HL-60/S4 treated with phorbol 12-myristate 13-acetate at 8.2 ng/mL for 4 days and 3 days (cell line): ENCODE data around the gene APLP1.
"Not testable (repeated sequence)": the region's sequence is repeated elsewhere in the genome, so short reads cannot be mapped to it uniquely, and the experiment has no call there.

ENCODE experiments used
- in situ Hi-C: fragments of 300-500 bp; cut with MboI; formaldehyde crosslinking; loops from 2 replicates; pipeline ENCODE4 v1.15.0; 2022; ENCODE audit warnings: low sequenced_read_pairs

Gene APLP1

GRCh38 chr19:35902870-35903475 is 34.6 kb downstream of the APLP1 start:
- in situ Hi-C loops = no loop called here

DNA sequence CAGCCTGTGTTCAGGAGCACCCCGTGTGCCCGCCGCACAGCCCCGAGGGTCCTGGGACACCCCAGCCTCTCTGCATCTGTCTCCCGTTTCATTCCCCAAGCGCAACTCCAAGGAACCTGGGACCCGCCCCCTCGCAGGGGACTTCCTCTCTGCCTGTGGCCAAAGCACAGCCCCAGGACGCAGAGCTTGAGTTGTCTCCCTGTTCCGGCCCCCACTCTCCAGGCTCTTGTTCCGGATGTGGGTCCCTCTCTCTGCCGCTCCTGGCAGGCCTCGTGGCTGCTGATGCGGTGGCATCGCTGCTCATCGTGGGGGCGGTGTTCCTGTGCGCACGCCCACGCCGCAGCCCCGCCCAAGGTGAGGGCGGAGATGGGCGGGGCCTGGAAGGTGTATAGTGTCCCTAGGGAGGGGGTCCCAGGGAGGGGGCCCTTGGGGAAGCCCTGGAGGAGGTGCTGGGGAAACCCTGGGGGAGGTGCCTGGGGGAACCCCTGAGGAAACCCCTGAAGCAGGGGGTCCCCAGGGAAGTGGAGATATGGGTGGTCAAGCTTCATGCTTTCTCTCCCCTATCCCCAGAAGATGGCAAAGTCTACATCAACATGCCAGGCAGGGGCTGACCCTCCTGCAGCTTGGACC is 35.3 kb downstream of the APLP1 start:
- in situ Hi-C loops = no loop called here

GRCh38 chr19:35904311-35905068 is 36.1 kb downstream of the APLP1 start:
- in situ Hi-C loops = no loop called here

- in situ Hi-C loops = no loop called here
Observed at GRCh38 chr19:35905178-35905727, 36.9 kb downstream of the APLP1 start.

GRCh38 chr19:35907377-35907745 is 39.0 kb downstream of the APLP1 start:
- in situ Hi-C loops = no loop called here

- in situ Hi-C loops = no loop called here
Observed at GRCh38 chr19:35908010-35908441, 39.7 kb downstream of the APLP1 start, which contains the start of gene TYROBP. TYROBP (minus strand) TSS chr19:35908295; CDS start chr19:35908228, 67 bp downstream.

- in situ Hi-C loops = no loop called here
Observed at GRCh38 chr19:35908973-35909683, 40.8 kb downstream of the APLP1 start.

DNA sequence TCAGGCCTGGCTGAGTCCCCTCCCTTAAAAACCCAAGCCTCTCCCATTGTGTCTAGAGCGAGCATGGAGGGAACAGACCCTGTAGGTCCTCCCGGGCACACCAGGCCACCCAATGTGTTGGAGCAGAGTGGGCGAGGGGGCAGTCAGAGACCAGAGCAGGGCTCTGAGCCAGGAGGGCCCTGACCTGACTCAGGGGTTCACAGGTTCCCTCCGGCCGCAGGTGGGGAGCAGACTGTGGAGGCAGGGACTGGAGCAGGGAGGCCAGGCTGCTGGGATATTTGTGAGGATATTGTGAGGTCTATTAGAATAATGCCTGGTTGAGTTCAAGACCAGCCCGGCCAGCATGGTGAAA is 41.3 kb downstream of the APLP1 start:
- in situ Hi-C loops = no loop called here

DNA sequence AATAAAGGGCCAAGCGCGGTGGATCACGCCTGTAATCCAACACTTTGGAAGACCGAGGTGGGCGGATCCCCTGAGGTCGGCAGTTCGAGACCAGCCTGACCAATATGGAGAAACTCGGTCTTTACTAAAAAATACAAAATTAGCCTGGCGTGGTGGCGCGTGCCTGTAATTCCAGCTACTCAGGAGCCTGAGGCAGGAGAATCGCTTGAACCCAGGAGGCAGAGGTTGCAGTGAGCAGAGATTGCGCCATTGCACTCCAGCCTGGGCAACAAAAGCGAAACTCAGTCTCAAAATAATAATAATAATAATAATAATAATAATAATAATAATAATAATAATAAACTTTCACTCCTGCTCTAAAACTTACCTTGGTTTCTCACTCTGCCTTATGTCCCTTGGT is 42.0 kb downstream of the APLP1 start:
- in situ Hi-C loops = not testable (repeated sequence)

- in situ Hi-C loops = no loop called here
Observed at GRCh38 chr19:35911173-35911572, 42.8 kb downstream of the APLP1 start.

DNA sequence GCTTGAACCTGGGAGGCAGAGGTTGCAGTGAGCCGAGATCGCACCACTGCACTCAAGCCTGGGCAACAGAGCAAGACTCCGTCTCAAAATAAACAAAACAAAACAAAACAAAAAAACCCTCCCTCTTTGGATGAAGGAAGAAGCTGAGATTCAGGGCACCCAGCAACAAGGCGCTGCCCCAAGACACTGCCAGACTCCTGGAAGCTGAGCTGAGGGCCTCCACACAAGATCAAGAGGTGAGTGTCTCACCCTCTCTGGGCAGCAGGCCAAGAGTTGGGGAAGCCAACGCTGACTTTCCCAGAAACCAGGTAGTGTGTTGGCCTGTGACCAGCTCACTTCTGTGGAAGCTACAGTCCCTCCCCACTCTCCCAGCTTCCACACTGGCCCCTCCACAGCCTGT is 43.4 kb downstream of the APLP1 start:
- in situ Hi-C loops = no loop called here

- in situ Hi-C loops = no loop called here
Observed at GRCh38 chr19:35913589-35913988, 45.2 kb downstream of the APLP1 start.

GRCh38 chr19:35915443-35915842 is 47.1 kb downstream of the APLP1 start:
- in situ Hi-C loops = no loop called here

DNA sequence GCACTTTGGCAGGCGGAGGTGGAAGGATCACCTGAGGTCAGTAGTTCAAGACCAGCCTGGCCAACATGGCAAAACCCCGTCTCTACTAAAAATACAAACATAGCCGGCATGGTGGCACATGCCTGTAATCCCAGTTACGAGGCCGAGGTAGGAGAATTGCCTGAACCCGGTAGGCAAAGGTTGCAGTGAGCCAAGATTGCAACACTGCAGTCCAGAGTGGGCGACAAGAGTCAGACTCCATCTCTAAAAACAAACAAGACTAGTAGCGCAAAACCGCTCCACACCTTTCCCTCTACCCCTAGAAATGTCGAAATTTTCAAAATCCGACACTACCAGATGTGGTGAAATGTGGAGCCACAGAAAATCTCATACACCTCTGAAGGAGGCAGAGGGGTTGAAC is 50.9 kb downstream of the APLP1 start:
- in situ Hi-C loops = no loop called here

DNA sequence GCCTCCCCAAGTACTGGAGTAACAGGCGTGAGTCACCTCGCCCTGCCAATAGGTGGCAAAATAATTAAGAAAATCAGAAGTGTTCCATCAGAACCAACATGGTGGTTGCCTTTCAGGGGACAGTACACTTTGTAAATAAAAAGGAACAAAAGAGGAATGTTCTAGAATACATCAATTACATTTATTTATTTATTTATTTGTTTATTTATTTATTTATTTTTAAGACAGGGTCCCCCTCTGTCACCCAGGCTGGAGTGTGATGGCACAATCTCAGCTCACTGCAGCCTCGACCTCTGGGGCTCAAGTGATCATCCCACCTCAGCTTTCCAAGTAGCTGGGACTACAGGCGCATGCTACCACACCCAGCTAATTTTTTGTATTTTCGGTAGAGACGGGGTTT is 52.6 kb downstream of the APLP1 start:
- in situ Hi-C loops = no loop called here

DNA sequence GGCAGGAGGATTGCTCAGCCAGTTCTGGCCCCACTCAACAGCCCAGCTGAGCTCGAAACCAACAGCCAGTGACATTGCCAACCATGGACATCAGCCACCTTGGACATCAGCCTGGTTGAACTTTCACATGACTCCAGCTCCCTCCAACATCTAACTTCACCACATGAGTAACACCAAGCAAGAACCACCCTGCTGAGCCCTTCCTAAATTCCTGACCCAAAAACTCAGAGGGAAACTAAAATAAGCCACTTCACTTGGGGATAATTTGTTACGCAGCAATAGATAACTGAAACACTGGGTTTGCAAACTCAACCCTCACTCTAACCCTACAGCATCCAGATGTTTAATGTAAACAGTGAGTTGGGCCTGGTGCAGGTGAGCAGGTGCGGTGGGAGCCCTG is 57.1 kb downstream of the APLP1 start:
- in situ Hi-C loops = no loop called here

DNA sequence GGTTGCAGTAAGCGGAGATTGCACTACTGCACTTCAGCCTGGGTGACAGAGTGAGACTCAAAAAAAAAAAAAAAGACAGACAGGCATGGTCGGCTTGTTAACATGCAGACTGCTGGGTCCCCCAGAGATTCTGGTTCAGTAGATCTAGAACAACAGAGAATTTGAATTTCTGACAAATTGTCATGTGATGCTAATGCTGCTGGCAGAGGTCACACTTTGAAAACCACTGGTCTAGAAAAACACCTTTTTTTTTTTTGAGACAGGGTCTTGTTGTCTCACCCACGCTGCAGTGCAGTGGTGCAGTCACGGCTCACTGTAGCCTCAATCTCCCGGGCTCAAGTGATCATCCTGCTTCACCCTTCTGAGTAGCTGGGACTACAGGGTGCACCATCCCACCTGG is 60.1 kb downstream of the APLP1 start:
- in situ Hi-C loops = no loop called here
